Melanocyte of skin (primary cell): ENCODE data around the gene DYNLT2B. TPM values are rescaled to one million over a fixed set of nuclear protein-coding genes. Genes with fewer than 3 reads are reported as not detected.

Source experiments
- small RNA-seq, 2 donors: library from RNA; depleted of rRNA; stranded (forward); fragments of <200 nt; gene quantifications; one replicate each; pipeline ENCODE3, GENCODE V24; 2012
- total RNA-seq, 2 donors: library from RNA; depleted of rRNA; stranded (reverse); fragments of >200 nt; gene quantifications; 2 replicates each; pipeline ENCODE4 v1.2.3, GENCODE V29; 2012

DYNLT2B gene
- 1 to 10 TPM; 3.7 to 5.5 TPM for total RNA-seq

GRCh38 chr3:196317687-196318467, at the start of gene DYNLT2B:
TSS of gene DYNLT2B (minus strand) at chr3:196318240. CDS start at chr3:196318152, 88 bp downstream.

GRCh38 chr3:196287440-196288140, 30.4 kb downstream of the DYNLT2B start, which contains the start of gene PCYT1A:
TSS of gene PCYT1A (minus strand) at chr3:196287726. CDS start at chr3:196270531, 17,195 bp downstream.

Small RNA genes lying within 50 kb of the gene (small RNA-seq; reads per million reads assigned to genes)
- gene AC069257.2 (0 reads per million in 2 donors), gene RNU6-910P (0.56 to 0.58 reads per million in 2 donors)

Other genes with a start within 250 kb of the DYNLT2B start
- gene TFRC, start 236.2 kb downstream of the DYNLT2B start, total RNA-seq, result 100 to 1,000 TPM; 143 to 156 TPM
- gene ZDHHC19, start 106.8 kb downstream of the DYNLT2B start, total RNA-seq, result under 1 TPM in 1 of 2 donors, not detected in 1; 0.33 TPM
- gene SLC51A, start 101.7 kb downstream of the DYNLT2B start, total RNA-seq, result not detected
- 100 to 1,000 TPM in 1 of 2 donors, 10 to 100 TPM in 1; 79.8 to 110 TPM for gene PCYT1A, start 30.5 kb downstream of the DYNLT2B start, total RNA-seq
- 1 to 10 TPM in 1 of 2 donors, not detected in 1; 1.7 TPM for gene TM4SF19, start 20.1 kb upstream of the DYNLT2B start, total RNA-seq
- 10 to 100 TPM; 11.7 to 20.6 TPM for gene UBXN7, start 114.2 kb upstream of the DYNLT2B start, total RNA-seq
- 10 to 100 TPM; 12.4 to 16.0 TPM for gene RNF168, start 185.5 kb upstream of the DYNLT2B start, total RNA-seq
- gene SMCO1, start 197.1 kb upstream of the DYNLT2B start, total RNA-seq, result not detected